Measurements from ENCODE around the gene PHF13.

DNA sequence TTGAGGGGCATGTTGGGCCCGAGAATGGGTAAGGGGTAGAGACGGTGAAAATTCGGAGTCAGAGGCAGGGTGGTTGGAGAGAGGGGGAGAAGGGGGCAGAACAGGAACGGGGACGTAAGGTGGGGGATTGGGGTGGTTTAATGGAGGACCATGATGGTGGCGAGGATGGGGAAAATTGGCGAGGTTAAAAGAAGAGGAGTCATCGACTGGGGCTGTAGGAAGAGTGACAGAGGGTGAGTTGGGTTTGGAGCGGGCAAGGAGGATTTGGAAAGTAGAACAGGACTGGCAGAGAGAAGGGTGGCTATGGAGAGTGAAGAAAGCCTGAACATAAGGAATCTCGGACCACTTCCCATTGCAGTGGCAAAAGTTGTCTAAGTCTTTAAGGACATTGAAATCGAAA, 44.5 kb upstream of the PHF13 start:
- TF ChIP-seq, protein P1, sequence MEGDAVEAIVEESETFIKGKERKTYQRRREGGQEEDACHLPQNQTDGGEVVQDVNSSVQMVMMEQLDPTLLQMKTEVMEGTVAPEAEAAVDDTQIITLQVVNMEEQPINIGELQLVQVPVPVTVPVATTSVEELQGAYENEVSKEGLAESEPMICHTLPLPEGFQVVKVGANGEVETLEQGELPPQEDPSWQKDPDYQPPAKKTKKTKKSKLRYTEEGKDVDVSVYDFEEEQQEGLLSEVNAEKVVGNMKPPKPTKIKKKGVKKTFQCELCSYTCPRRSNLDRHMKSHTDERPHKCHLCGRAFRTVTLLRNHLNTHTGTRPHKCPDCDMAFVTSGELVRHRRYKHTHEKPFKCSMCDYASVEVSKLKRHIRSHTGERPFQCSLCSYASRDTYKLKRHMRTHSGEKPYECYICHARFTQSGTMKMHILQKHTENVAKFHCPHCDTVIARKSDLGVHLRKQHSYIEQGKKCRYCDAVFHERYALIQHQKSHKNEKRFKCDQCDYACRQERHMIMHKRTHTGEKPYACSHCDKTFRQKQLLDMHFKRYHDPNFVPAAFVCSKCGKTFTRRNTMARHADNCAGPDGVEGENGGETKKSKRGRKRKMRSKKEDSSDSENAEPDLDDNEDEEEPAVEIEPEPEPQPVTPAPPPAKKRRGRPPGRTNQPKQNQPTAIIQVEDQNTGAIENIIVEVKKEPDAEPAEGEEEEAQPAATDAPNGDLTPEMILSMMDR (IDR thresholded peaks at IDR 0.05): no peak
- TF ChIP-seq POLR2AphosphoS5 (IDR thresholded peaks at IDR 0.05) (no peak), POLR2A (IDR thresholded peaks at IDR 0.05) (no peak)
